ENCODE data around the gene CHID1. TPM values are rescaled to one million over a fixed set of nuclear protein-coding genes. Genes with fewer than 3 reads are reported as not detected.
A peak's percentile ranks its signal among the peaks of the same experiment; 100 is the strongest.

CHID1 gene
- total and polyA plus RNA-seq, 2 of the 8 experiments (the other 6 are each of a cell fraction or from before 2014, with no cell fraction given) = 81.2 to 88.5 TPM

DNA sequence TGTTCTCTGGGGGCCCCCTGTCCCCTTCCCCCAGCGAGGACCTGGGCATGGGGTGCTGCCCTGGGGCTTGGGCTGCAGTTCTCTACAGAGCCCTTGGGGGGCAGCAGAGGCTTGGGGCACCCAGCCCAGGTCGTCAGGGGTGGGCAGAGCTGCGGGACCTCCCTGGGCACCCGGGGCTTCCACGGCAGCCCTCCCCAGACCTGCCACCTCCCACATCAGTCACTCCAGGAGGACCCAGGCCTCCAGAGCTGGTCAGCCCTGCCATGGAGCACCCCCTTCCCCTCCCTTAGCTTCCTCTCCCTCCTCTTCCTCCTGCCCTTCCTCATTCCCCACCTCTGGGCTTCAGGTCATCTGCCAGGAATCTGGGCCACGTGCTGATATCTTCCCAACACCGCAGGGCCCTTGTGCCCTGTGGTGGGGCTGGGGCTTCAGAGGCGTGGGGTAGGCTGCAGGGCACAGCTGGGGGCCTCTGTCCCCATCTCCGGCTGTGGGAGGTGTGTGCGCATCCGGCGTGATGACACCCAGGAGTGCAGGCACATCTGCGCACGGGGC is 62.2 kb downstream of the CHID1 start (continued):
- TF ChIP-seq RAD21 (IDR thresholded peaks at IDR 0.05 in 1 of 2, conservative IDR thresholded peaks at IDR 0.05 in 1 of 2; ENCODE audit: low read depth in 2 of 2, low read length in 2 of 2) (peak; percentile 65 to 77), CBX8 (IDR thresholded peaks at IDR 0.05; ENCODE audit: borderline replicate concordance, low read depth, low read length) (no peak)
